T-helper 2 cell treated with Interferon-gamma antibody and Interleukin-4, amounts not matched to agents 100 ng/mL and 5 ng/mL, for 36 hours (primary cell): Measurements from ENCODE around the gene FDX2. TPM values are rescaled to one million over a fixed set of nuclear protein-coding genes. Genes with fewer than 3 reads are reported as not detected.

Experiments
- intact Hi-C: fragments of 100-400 bp; cut with micrococcal nuclease; formaldehyde crosslinking; loops from one replicate; pipeline ENCODE4 v1.15.1; 2023
- total RNA-seq: library from RNA; stranded (reverse); gene quantifications from 2 replicates; pipeline ENCODE4 v1.2.3, GENCODE V29; 2022

FDX2 gene
- total RNA-seq, 1 donor from 2014 or later: 7.2 TPM

- intact Hi-C loops: no loop called here
These were observed 9.5 kb downstream of the FDX2 start for GRCh38 chr19:10306327-10306726.

- intact Hi-C loops: no loop called here
These were observed 10.5 kb downstream of the FDX2 start for GRCh38 chr19:10305139-10305806.

DNA sequence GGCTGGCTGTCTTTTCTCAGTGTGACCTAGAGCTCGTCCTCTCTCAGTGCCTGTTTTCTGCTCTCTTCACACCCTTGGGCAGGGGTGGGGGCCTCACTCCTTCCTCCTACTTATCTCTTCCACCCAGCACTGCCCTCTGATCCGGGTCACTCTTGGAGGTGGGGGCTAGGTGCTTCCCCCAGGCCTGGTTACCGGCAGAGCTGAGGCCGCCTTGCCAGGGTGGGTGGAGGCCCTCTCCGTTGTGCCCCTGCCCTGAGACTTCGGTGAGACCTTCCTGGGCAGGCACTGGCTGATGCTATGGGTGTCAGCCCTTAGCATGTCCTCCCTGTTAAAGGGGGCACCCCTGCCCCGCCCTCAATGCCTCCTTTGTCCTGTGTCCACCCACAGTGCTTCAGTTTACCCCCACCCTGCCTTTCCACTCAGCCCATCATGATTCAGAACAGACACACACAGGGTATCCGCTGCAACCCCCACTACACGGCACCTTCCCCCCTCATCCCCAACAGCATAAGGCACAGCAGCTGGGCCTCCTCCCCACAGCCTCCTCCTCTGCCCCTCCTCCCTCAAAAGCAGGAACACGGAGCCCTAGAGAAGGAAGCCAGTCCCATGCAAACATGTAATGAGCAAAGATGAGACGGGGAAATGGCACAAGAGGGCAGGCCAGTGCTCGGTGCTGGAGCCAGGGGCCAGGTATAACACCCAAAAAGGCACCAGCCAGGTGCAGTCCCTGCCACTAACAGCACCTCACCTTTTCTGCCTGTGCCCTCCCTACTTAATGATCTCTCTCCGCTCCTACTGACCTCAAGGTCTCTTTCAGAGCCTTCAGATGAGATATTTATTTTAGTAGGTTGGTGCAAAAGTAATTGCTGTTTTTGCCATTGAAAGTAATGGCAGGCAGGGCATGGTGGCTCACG is 16.0 kb downstream of the FDX2 start:
- intact Hi-C loops: no loop called here

GRCh38 chr19:10295847-10296591 is 19.8 kb downstream of the FDX2 start:
- intact Hi-C loops: no loop called here

DNA sequence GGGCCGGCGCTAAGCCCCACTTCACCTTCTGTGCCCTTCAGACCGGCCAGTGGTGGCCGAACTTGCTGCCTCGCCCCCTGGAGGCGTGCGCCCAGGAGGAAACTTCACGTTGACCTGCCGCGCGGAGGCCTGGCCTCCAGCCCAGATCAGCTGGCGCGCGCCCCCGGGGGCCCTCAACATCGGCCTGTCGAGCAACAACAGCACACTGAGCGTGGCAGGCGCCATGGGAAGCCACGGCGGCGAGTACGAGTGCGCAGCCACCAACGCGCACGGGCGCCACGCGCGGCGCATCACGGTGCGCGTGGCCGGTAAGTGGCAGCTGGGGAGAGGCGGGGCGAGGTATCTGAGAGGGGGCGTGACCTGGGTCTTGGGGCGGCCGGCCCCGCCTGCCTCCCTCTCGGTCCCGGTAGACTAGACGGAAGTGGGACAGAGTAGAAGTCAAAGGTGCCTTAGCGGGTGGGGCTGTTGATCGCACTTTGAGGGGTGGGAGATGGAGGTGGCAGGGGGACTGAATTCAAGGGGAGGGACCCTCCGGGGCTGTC is 20.4 kb downstream of the FDX2 start:
- intact Hi-C loops: no loop called here

GRCh38 chr19:10294368-10294697 is 21.5 kb downstream of the FDX2 start:
- intact Hi-C loops: no loop called here

- intact Hi-C loops: loop anchor here (2.0 kb wide), 1 partner anchor 39 kb away; the partner anchor contains the start of gene RAVER1
These were observed 22.0 kb downstream of the FDX2 start for GRCh38 chr19:10293637-10294367.

DNA sequence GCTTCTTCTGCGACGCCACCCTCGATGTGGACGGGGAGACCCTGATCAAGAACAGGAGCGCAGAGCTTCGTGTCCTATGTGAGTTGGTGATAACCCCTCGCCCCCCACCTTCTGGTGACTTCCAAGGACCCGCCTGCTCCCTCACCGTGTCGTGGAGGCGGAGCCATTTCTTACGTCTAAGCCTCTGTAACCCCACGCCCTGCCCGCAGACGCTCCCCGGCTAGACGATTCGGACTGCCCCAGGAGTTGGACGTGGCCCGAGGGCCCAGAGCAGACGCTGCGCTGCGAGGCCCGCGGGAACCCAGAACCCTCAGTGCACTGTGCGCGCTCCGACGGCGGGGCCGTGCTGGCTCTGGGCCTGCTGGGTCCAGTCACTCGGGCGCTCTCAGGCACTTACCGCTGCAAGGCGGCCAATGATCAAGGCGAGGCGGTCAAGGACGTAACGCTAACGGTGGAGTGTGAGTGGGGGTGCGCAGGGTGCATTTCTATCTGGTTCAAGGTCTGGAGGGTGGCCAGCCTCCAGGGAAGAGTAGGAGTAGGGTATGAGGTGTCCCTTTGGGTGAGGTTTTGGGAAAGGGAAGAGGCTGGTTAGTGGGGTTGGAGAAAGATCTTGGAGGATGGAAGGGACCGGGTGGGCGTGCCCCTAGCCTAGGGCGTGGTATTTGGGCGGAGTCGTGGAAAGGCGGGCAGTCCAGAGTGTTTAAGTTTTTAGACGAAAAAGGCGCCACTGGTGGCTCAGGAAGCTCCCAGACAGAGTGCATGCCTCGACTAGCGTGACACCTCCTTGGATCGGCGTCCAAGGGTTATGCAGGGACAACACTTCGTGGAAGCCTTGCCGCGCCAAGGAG is 22.8 kb downstream of the FDX2 start:
- intact Hi-C loops: loop anchor here (2.0 kb wide), 1 partner anchor 40 kb away; the partner anchor contains the start of gene RAVER1

- intact Hi-C loops: loop anchor here (2.0 kb wide), 1 partner anchor 41 kb away; the partner anchor contains the start of gene RAVER1
These were observed 23.5 kb downstream of the FDX2 start for GRCh38 chr19:10292206-10292788.

- intact Hi-C loops: loop anchor here (2.0 kb wide), 1 partner anchor 41 kb away; the partner anchor contains the start of gene RAVER1
These were observed 24.1 kb downstream of the FDX2 start for GRCh38 chr19:10291554-10292205.

- intact Hi-C loops: no loop called here
These were observed 24.8 kb downstream of the FDX2 start for GRCh38 chr19:10290876-10291553.

- intact Hi-C loops: no loop called here
These were observed 25.4 kb downstream of the FDX2 start for GRCh38 chr19:10290357-10290875.

DNA sequence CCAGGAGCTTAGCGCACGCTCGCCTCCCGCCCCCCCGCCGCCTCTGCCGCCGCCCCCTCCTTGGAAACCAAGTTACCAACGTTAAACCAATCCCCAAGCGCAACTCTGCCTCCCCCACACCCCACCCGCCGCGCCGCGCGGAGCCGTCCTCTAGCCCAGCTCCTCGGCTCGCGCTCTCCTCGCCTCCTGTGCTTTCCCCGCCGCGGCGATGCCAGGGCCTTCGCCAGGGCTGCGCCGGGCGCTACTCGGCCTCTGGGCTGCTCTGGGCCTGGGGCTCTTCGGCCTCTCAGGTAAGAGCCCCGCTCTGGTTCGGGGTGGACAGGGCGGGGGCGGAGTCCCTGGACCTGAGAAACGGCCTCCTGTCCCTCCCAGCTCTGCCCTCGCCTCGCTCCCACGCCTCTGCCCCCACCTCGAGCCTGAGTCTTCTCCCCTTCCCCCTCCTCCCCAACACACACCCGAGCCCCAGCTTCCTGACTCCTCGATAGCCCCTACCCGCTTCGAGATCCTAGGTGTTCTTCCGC is 25.9 kb downstream of the FDX2 start, which contains the start of gene ICAM5:
ICAM5 (plus strand) TSS at position 117 of the 521 bp plus-strand sequence; CDS start at position 209, 92 bp downstream.
- intact Hi-C loops: no loop called here

DNA sequence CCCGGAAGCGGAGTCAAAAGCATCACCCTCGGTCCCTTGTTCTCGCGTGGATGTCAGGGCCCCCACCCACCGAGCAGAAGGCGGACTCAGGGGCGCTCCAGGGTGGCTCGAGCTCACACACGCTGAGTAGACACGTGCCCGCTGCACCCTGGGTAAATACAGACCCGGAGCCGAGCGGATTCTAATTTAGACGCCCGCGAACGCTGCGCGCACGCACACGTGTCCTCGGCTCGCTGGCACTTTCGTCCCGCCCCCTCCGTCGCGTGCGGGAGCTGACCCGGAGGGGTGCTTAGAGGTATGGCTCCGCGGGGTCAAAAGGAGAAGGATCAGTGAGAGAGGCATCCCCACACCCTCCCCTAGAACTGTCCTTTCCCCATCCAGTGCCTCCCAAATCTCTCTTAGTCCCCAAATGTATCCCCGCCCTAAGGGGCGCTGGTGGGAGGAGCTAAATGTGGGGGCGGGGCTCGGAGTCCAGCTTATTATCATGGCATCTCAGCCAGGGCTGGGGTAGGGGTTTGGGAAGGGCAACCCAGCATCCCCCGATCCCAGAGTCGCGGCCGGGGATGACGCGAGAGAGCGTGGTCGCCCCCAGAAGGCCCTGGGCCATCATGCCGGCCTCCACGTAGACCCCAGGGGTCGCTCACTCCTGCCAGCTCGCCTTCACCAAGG is 26.5 kb downstream of the FDX2 start:
- intact Hi-C loops: no loop called here

DNA sequence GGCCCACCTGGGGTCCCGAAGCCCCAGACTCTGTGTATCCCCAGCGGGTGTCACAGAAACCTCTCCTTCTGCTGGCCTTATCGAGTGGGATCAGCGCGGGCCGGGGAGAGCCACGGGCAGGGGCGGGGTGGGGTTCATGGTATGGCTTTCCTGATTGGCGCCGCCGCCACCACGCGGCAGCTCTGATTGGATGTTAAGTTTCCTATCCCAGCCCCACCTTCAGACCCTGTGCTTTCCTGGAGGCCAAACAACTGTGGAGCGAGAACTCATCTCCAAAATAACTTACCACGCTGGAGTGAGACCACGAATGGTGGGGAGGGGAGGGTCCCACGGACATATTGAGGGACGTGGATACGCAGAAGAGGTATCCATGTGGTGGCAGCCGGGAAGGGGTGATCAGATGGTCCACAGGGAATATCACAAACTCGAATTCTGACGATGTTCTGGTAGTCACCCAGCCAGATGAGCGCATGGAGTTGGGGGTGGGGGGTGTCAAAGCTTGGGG is 27.1 kb downstream of the FDX2 start:
- intact Hi-C loops: no loop called here

DNA sequence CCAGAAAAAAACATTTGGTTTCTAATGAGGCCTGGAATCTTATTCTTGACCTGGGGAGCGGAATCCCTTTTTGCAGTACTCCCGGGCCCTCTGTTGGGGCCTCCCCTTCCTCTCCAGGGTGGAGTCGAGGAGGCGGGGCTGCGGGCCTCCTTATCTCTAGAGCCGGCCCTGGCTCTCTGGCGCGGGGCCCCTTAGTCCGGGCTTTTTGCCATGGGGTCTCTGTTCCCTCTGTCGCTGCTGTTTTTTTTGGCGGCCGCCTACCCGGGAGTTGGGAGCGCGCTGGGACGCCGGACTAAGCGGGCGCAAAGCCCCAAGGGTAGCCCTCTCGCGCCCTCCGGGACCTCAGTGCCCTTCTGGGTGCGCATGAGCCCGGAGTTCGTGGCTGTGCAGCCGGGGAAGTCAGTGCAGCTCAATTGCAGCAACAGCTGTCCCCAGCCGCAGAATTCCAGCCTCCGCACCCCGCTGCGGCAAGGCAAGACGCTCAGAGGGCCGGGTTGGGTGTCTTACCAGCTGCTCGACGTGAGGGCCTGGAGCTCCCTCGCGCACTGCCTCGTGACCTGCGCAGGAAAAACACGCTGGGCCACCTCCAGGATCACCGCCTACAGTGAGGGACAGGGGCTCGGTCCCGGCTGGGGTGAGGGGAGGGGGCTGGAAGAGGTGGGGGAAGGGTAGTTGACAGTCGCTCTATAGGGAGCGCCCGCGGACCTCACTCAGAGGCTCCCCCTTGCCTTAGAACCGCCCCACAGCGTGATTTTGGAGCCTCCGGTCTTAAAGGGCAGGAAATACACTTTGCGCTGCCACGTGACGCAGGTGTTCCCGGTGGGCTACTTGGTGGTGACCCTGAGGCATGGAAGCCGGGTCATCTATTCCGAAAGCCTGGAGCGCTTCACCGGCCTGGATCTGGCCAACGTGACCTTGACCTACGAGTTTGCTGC is 28.7 kb downstream of the FDX2 start, which contains the start of gene ICAM4:
ICAM4 (plus strand) TSS at position 153 of the 935 bp plus-strand sequence; CDS start at position 211, 58 bp downstream.
- intact Hi-C loops: loop anchor here (1.0 kb wide), 1 partner anchor 16 kb away; the partner anchor contains the start of gene ICAM1
